GM21526 (cell line): ENCODE measurements around the gene NACC2.
"Not testable (repeated sequence)": the region's sequence is repeated elsewhere in the genome, so short reads cannot be mapped to it uniquely, and the experiment has no call there.

Experiments
- ATAC-seq: cut with Tn5 transposase; IDR thresholded peaks from one replicate; pipeline ENCODE4 v1.9.1; 2021; ENCODE audit warnings: moderate library complexity; ENCODE audit not compliant: unreplicated experiment, low FRiP score

The NACC2 gene

DNA sequence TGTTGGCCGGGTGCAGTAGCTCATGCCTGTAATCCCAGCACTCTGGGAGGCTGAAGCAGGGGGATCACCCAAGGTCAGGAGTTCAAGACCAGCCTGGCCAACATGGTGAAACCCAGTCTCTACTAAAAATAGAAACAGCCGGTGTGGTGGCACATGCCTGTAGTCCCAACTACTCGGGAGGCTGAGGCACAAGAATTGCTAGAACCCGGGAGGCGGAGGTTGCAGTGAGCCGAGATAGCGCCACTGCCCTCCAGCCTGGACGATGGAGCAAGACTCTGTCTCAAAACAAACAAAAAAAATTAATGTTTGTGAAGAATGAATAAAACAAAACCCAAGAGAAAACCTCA is 68.2 kb downstream of the NACC2 start:
- not testable (repeated sequence) for ATAC-seq

DNA sequence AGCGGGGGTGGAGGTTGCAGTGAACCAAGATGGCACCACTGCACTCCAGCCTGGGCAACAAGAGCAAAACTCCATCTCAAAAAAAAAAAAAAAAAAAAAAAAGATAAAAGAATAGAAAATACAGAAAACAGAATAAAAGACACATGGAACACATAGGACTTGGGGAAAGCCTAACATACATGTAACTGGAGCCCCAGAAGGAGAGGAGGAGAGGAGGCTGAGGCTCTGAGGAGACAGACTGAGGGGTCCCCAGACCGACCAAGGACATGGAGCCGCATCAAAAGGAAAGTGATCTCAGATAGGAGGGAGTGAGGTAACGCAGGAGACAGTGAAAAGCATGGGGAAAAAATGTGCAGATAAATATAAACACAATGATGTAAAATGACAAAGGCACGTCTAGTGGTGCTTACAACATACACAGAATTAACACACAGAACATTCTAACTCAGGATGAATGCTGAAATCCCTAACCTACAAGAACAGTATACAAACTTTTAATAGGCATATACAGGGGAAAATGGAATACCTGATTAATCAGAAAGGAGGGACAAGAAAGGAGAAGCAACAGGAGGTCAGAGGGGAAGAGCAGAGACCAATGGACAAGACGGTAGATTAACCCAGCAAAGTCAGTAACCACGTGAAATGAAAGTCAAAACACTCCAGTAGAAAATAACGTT is 68.7 kb downstream of the NACC2 start:
- no peak for ATAC-seq

- no peak for ATAC-seq
Observed at GRCh38 chr9:136025481-136025880, 69.6 kb downstream of the NACC2 start.

DNA sequence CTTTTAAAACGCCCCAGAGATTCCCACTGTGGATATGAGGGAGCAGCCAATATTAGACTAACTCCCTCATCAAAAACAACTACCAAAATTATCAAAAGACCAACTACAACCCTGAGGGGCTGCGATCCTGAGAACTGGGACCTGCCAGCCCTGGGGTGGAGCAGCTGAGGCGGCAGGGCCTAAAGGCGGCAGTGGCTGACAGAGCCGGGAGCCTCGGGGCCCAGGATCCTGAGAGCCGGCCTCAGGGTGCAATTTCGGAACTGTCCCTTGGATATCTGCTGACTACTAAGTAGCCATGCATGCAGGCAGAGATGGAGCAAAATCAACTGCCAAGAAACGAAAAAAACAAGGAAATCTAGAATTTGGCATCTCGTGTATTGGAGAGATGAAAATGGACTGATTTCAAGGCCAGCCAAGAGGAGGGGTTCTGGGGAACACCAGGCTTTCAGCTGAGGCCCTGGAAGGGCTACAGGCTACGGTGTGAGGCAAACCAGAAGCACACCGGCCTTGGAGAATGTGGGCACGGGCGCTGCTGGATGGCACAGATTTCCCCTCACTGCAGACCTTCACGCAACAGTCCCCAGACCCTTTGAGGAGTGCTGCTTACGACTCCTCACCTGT is 70.3 kb downstream of the NACC2 start:
- no peak for ATAC-seq

DNA sequence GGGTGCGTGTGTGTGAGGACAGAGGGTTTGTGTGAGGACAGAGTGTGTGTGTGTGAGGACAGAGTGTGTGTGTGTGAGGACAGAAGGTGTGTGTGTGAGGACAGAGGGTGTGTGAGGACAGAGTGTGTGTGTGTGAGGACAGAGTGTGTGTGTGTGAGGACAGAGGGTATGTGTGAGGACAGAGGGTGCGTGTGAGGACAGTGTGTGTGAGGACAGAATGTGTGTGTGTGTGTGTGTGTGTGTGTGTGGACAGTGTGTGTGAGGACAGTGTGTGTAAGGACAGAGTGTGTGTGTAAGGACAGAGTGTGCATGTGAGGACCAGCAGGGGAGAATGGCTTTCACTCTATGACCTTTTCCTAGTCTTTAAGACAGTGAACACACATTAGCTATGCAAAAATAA is 70.8 kb downstream of the NACC2 start:
- ATAC-seq: no peak

- ATAC-seq: no peak
Observed at GRCh38 chr9:136023410-136024225, 71.5 kb downstream of the NACC2 start.

DNA sequence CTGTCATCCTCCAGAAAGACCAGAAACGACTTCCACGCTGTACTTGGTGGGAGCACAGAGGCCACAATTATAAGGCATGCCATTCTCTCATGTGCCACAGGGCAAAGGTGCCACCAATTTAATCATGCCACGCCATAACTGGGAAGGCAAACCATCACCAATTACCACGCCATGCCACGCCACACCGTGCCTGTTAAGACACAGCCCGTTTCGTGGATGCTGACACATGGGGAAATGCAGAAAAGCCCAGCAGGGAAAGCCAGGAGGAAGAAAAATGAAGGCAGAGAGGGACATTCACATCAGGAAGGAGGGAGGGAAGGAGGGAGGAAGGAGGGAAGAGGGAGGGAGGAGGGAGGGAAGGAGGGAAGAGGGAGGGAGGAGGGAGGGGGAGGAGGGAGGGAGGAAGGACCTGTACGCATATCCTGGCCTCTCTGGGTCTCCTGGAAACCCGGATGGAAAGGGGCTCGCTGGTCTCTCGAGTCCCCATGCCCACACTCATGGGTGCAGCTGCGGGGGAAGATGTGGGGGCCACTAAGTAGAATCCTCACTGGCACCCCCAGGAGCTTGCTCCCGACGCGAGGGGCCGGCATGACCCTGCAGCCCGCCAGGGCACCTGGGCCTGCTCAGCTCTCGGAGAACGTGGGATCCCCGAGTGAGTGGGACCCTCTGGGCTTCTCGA is 72.2 kb downstream of the NACC2 start:
- ATAC-seq: no peak

GRCh38 chr9:136021872-136022681 is 73.0 kb downstream of the NACC2 start:
- no peak for ATAC-seq

GRCh38 chr9:136021171-136021871 is 73.8 kb downstream of the NACC2 start:
- no peak for ATAC-seq

- ATAC-seq: no peak
Observed at GRCh38 chr9:136020671-136021070, 74.4 kb downstream of the NACC2 start.

DNA sequence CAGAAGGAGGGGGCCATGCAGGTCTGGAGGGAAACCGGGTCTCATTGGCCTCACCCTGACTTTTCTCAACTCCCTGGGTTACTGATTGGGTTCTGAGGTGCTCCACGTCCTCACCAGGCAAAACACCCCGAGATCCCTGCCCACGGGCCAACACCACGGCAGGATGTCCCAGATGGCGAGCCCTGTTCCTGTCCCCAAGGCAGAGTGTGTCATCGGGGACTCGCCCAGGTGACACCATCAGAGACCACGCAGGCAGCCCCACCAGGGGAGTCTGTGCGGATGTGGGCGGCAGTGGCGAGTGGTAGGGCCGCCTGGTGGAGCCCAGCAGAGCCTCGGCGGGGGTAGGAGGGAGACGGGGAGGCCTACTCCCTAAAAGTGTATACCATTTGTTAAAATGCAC is 74.9 kb downstream of the NACC2 start:
- no peak for ATAC-seq

GRCh38 chr9:136019681-136020060 is 75.4 kb downstream of the NACC2 start:
- ATAC-seq: no peak

DNA sequence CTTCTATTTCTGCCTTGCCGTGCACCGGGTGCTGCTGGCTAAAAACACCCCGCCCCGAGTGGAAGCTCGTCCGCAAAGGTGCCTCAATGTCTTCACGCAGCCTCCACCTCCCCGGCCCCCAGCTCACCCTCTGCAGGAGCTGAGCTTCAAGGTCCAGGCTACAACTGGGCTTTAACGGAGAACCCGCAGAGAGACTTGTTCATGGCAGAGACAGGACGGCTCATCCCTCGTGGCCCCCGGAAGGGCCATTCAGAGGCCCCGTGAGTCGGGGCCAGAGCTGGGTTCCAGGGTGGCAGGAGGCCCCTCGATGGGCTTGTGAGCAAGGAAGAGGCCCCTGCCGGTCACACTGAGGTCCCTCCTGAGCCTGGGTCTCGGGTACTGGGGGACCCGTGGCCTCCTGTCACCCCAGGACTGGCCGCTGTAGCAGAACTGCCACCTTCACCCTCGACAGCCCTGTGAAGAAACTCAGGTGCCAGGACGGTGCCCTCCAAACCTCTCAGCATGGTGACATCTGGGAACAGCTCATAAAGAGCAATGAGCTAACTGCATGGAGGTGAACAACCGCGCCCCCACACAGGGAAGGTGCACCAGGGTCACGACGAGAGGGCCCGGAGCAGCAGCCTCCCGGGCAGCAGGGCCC is 75.9 kb downstream of the NACC2 start:
- no peak for ATAC-seq

DNA sequence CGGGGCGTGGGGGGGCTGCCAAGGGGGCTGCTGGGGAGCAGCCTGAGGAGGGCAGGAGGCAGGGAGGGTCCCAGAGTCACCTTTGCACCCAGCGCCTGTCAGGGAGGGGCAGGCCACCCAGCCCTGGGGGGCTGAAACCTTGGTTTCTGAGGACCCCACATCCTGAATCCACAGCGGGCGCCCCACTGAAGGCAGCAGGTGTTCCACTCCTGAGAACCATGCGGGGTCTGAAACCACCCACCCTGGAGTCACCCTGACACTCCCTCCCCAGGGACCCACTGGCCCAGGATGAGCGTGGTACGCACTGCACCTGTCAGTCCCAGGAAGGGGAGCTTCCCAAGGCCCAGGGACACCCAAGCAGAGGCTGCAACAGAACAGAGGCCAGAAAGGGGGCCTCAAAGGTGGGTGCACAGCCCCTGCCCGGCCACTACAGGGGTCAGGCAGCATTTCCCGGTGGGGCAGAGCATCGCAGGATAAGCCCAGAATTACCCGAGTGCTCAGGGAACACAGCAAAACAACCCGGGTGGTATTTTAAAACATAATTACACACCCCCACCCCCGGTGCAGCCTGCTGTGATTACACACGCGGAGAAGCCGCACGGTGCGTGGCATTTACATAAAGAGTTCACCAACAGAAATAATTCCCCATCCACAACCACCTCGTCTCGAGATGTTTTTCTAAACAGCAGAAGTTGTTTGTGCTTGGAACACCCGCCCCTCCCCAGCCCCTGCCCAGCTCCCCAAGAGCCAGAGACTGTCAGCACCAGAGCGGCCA is 76.6 kb downstream of the NACC2 start:
- ATAC-seq: no peak

- no peak for ATAC-seq
Observed at GRCh38 chr9:136017289-136018190, 77.5 kb downstream of the NACC2 start.

- ATAC-seq: no peak
Observed at GRCh38 chr9:136016572-136017288, 78.4 kb downstream of the NACC2 start.
